Umbilical cord (tissue), 2 donors: Measurements from ENCODE around the gene TNS1. TPM values are rescaled to one million over a fixed set of nuclear protein-coding genes. Genes with fewer than 3 reads are reported as not detected.
"Not testable (repeated sequence)": the region's sequence is repeated elsewhere in the genome, so short reads cannot be mapped to it uniquely, and the experiment has no call there.

Source experiments
- DNase-seq: peaks from one replicate; pipeline ENCODE4 v3.0.0-alpha.2; 2015; ENCODE audit warnings: low spot score
- total RNA-seq: library from RNA; depleted of rRNA; stranded (reverse); fragments of >200 nt; gene quantifications from one replicate; pipeline ENCODE4 v1.2.3, GENCODE V29; 2014; ENCODE audit warnings: low replicate concordance; ENCODE audit not compliant: insufficient read depth

TNS1 gene
- total RNA-seq, 1 donor from 2014 or later: 255 TPM

DNA sequence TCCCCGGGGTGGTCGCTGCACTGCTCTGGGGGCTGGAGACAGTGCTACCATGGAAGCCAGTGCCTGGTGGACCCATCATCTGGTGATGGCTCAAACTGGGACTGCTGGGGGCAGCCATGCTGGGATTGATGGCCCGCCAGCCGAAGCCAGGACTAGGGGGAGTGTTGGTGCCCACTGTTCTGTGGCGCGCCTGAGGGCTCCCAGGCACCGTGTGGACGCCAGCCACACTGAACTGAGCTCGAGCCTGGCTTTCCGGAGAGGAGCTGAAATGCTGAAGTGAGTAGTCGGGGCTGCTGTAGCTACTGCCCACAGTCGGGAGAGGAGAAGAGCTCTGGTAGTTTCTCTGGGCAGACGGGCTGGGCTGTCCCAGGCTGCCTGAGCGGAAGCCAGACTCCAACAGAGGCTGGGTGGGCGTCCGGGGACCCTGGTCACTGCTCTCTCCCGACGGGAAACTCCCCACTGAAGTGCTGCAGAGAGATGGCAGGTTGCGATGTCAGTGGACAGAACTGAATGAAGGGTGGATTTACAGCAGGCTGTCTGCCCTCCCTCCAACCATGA lies 184.4 kb downstream of the TNS1 start:
- no peak for DNase-seq

GRCh38 chr2:217817466-217818292 lies 185.1 kb downstream of the TNS1 start:
- DNase-seq: no peak

GRCh38 chr2:217816396-217816869 lies 186.4 kb downstream of the TNS1 start:
- peak; percentile 54 for DNase-seq

DNA sequence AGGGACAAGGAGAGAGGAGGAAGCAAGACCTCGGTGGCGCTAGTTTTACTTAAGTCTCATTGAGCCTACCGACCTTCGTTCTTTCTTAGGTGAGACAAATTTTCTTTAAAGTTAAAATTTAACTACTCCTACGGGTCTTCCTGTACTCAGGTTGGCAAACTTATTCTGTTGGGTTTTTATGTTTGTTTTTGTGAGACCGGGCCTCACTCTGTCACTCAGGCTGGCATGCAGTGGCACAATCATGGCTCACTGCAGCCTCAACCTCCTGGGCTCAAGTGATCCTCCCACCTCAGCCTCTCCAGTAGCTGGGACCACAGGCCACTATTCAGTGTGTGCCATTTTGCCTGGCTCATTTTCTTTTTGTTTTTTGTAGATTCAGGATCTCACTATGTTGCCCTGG lies 189.0 kb downstream of the TNS1 start:
- DNase-seq: no peak

GRCh38 chr2:217812170-217812569 lies 190.6 kb downstream of the TNS1 start:
- no peak for DNase-seq

- no peak for DNase-seq
These were observed 192.5 kb downstream of the TNS1 start for GRCh38 chr2:217810260-217810659.

- no peak for DNase-seq
These were observed 193.1 kb downstream of the TNS1 start for GRCh38 chr2:217809736-217810135.

- DNase-seq: not testable (repeated sequence)
These were observed 193.8 kb downstream of the TNS1 start for GRCh38 chr2:217808967-217809366.

- DNase-seq: no peak
These were observed 194.5 kb downstream of the TNS1 start for GRCh38 chr2:217808326-217808725.

DNA sequence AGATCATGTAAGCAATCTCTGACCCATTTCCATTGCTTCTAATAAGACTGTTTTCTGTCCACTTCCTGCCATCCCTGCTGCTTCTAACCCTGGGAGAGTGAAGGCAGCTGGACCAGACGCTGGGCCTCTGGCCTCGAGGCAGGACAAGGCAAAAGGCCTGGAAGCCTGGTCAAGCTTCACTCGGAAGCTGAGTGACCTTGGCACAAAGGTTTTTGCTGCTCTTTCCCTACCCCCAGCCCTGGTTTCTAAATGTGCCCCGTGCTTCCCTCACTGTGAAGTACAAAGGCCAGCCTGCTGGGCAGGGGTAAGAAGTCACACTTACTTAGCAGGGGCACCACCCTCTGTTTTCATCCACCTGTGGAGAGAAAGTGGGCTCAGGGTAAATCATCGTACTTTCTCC lies 195.0 kb downstream of the TNS1 start:
- no peak for DNase-seq

DNA sequence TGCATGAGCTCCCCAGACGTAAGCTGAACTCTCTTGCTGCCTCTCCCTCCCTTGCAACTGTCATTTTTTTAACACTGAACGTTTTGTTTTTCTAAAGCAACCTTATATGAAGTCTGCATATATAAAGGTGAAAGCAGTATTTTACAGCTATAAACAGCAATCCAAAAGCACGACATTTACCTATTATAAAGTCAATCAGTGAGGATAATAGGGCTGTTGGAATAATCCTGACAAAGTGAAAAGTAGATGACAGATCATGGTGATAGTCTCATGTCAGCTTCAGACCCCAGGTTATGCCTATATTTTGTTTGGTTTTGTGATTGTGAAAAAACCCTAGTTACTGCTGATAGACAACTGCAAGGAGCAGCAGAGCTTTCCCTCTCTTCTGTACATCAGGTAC lies 195.8 kb downstream of the TNS1 start:
- DNase-seq: no peak

DNA sequence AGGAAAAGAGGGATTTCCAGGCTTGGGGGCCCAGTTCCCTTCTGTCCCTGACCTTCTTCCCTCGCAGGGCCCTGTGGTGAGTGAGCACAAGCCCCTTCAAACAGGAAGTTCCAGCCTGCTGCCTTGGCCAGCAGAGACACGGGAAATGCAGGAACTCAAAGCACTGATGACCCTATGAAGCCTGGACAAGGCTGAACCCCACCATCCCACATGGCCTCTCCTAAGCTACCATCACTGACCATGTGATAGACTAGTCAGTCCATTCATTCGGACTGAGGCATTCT lies 196.4 kb downstream of the TNS1 start:
- DNase-seq: no peak

- DNase-seq: no peak
These were observed 196.9 kb downstream of the TNS1 start for GRCh38 chr2:217805668-217806481.

GRCh38 chr2:217804791-217805667 lies 197.8 kb downstream of the TNS1 start:
- no peak for DNase-seq

GRCh38 chr2:217804338-217804737 lies 198.5 kb downstream of the TNS1 start:
- no peak for DNase-seq

DNA sequence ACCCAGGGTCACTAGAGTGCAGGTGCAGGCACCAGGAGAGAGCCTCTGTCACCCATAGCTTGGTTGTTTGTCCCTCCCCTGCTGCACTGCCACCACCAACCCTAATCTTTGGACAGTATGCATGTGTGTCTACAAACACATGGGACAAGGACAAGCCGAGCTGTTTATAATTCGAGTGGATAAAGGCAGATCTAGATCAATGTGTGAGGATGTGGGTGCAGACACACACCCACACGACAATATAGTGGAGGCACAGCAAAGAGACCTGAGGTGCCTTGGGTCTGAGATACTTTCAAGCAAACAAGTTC lies 199.2 kb downstream of the TNS1 start:
- no peak for DNase-seq

GRCh38 chr2:217802876-217803652 lies 199.7 kb downstream of the TNS1 start:
- DNase-seq: no peak

DNA sequence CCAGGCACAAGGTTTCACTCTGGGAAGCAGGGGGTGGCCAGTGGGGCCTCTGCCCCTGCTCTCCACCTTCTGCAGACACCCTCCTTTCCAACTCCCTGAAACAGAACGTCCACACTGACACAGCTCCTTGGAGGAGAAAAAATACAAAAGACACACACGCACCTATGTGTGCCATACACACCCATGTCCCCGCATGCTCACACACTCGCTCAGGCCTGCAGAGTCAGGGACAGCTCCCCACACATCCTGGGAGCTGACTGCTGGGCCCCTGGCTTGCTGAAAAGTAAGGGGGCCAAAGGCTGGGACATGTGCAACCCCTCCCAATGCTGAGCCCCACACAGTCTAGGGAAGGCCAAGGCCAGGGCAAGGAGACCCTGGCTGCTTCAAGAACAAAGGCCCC lies 200.5 kb downstream of the TNS1 start:
- DNase-seq: no peak

GRCh38 chr2:217801711-217802110 lies 201.1 kb downstream of the TNS1 start:
- no peak for DNase-seq

DNA sequence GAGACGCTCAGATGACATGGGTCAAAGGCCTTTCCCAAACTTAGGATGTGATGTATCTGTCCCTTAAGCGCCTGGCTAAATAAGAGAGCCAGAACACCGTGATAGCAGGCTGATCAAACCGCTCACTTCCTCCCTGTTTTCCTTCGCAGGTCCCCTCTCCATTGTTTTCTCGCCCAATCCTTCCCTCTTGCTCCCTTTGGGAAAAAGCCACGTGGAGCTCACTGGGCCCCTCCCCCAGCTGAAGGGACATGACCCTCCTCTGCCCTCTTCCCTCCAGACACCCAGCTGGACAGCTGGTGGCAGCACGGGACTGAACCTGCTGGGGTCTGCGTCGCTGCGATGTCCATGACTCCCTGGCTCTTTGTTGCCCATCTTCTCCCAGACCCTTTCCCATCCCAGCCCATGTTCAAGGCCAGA lies 201.7 kb downstream of the TNS1 start:
- no peak for DNase-seq
